ENCODE data around the gene FAM184A. TPM values are rescaled to one million over a fixed set of nuclear protein-coding genes. Genes with fewer than 3 reads are reported as not detected.

The FAM184A gene
- total RNA-seq, 1 donor from 2014 or later, result 1.0 TPM

- no peak for DNase-seq (ENCODE audit: low spot score)
Measured at GRCh38 chr6:118917546-118918328, 160.7 kb downstream of the FAM184A start.

DNA sequence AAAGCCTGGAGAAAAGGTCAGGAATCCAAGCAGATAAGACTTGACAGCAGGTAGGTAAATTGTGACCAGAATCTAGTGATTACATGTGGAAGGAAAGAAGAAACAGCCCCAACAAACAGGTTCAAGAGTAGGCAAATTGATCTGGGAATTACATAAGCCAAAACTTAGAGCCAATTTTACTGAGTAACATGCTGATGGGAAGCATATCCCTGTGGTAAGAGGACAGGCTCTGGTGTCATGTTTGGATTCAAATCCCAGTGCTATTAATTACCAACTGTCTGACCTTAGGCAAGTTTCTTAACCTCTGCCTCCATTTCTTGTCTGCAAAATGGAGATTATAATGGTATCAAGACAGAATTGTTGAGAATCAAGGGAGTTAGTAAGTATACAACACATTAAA lies 163.9 kb downstream of the FAM184A start:
- DNase-seq (ENCODE audit: low spot score), result no peak

GRCh38 chr6:118913161-118913560 lies 165.3 kb downstream of the FAM184A start:
- DNase-seq (ENCODE audit: low spot score), result no peak

GRCh38 chr6:118912646-118913045 lies 165.8 kb downstream of the FAM184A start:
- no peak for DNase-seq (ENCODE audit: low spot score)

Other genes with a start within 250 kb of the FAM184A start
- gene ASF1A, start 184.5 kb downstream of the FAM184A start, total RNA-seq, result 16.7 TPM
- gene MCM9, start 143.5 kb downstream of the FAM184A start, total RNA-seq, result 21.1 TPM

Data from mucosa of gallbladder (tissue), 1 donor.